ENCODE measurements around the gene CLN6. TPM values are rescaled to one million over a fixed set of nuclear protein-coding genes. Genes with fewer than 3 reads are reported as not detected.
"Not testable (repeated sequence)": the region's sequence is repeated elsewhere in the genome, so short reads cannot be mapped to it uniquely, and the experiment has no call there.

Gene CLN6
- total and polyA plus RNA-seq, 2 of the 4 experiments (the other 2 are of a cell fraction) = 6.5 to 31.9 TPM

- H3K4me2 ChIP-seq (ENCODE audit: low read depth, low read length); H2BK120ac ChIP-seq (ENCODE audit: low read depth, low read length); H3K27me3 ChIP-seq (ENCODE audit: control insufficient read depth, insufficient read depth, low read length); H2AFZ ChIP-seq (replicated peaks; ENCODE audit: low read length, poor library complexity); H2AK9ac ChIP-seq (replicated peaks; ENCODE audit: low read depth, low read length, poor library complexity); H2BK15ac ChIP-seq (ENCODE audit: low read depth, low read length); H2AK5ac ChIP-seq (ENCODE audit: low read depth, low read length); H4K91ac ChIP-seq (ENCODE audit: insufficient read depth, low read depth, low read length); POLR2A ChIA-PET (ENCODE audit: unreplicated experiment); H3K4ac ChIP-seq (ENCODE audit: low read depth, low read length); H3K9ac ChIP-seq (ENCODE audit: low read depth, low read length); H3K14ac ChIP-seq (replicated peaks; ENCODE audit: low read depth, low read length); H3K27ac ChIP-seq (ENCODE audit: insufficient read depth, low read length); H2BK20ac ChIP-seq (ENCODE audit: low read depth, low read length); H4K8ac ChIP-seq (ENCODE audit: low read depth in 2 of 2, low read length in 2 of 2); BruUV-seq (replicated peaks); H3K23ac ChIP-seq (ENCODE audit: low read depth, low read length); intact Hi-C loops (cut with micrococcal nuclease); CTCF ChIA-PET; H4K5ac ChIP-seq (ENCODE audit: low read depth, low read length); ATAC-seq (ENCODE audit: low read depth); H3K56ac ChIP-seq (ENCODE audit: extremely low read depth, insufficient read depth, low read length); in situ Hi-C loops (cut with MboI; ENCODE audit: low sequenced_read_pairs); H3K9me3 ChIP-seq (ENCODE audit: control insufficient read depth, insufficient read depth, low read length); dilution Hi-C loops (cut with HindIII; ENCODE audit: low sequenced_read_pairs, unreplicated experiment); DNase-seq; H3K9me1 ChIP-seq (ENCODE audit: insufficient read depth, low read length); H4K20me1 ChIP-seq (ENCODE audit: insufficient read depth, low read length); H3K4me3 ChIP-seq (ENCODE audit: insufficient read depth, low read depth, low read length); H3K4me1 ChIP-seq (ENCODE audit: control insufficient read depth, insufficient read depth, low read length); H3K18ac ChIP-seq (ENCODE audit: low read depth, low read length); H2BK5ac ChIP-seq (ENCODE audit: low read depth, low read length, poor library complexity, severe bottlenecking): not testable (repeated sequence)
- Histone ChIP-seq H3K79me1 (ENCODE audit: low read depth in 1 of 2, low read length in 2 of 2) (peaks cover 10 to 11% of the 10 kb centered on the region in 2 experiments; a peak in 2 of 4 replicates), H3K36me3 (ENCODE audit: control insufficient read depth, insufficient read depth, low read length) (peaks cover 11% of the 10 kb centered on the region)
- no CpG with 5 or more reads among the region's 2 CpGs for WGBS, 2 experiments (ENCODE audit: extremely low coverage in 2 of 2, insufficient read length in 1 of 2)
Observed at GRCh38 chr15:68172037-68172436, 57.5 kb downstream of the CLN6 start.
